Body of pancreas (tissue), 4 donors: ENCODE data around the gene KRT24. TPM values are rescaled to one million over a fixed set of nuclear protein-coding genes. Genes with fewer than 3 reads are reported as not detected.

Source experiments
- ATAC-seq: fragments of 150-250 bp; one replicate; pipeline ENCODE4 v1.9.1; 2016
- DNase-seq, 4 donors: peaks; one replicate each; pipeline ENCODE4 v3.0.0-alpha.2; 2019
- H3K27ac ChIP-seq, 4 donors: fragments of 200-600 bp; sonication (generic); 1 replicate in 3 of 4; 2 replicates in 1 of 4; pipeline versions ENCODE4 v1.5.1 to v1.6.1; 2016 to 2019; ENCODE audit warnings: mild to moderate bottlenecking in 1 of 4, mixed read lengths in 1 of 4, moderate library complexity in 1 of 4
- H3K27me3 ChIP-seq, 2 donors: fragments of 200-600 bp; sonication (generic); one replicate each; pipeline ENCODE4 v1.6.0; 2016; ENCODE audit warnings: mild to moderate bottlenecking in 1 of 2
- H3K36me3 ChIP-seq, 2 donors: fragments of 200-600 bp; sonication (generic); replicated peaks in 1 of 2; 2 replicates each; pipeline ENCODE4 v1.5.1; 2016; ENCODE audit warnings: low read depth in 2 of 2; ENCODE audit not compliant: insufficient read depth in 1 of 2
- H3K4me1 ChIP-seq: fragments of 200-600 bp; sonication (generic); one replicate; pipeline ENCODE4 v1.6.0; 2016
- H3K4me3 ChIP-seq, 2 donors: fragments of 200-600 bp; sonication (generic); 1 replicate in 1 of 2; 2 replicates in 1 of 2; pipeline ENCODE4 v1.5.1; 2016 to 2019
- H3K9me3 ChIP-seq, 3 donors: fragments of 200-600 bp; sonication (generic); 1 replicate in 2 of 3; 2 replicates in 1 of 3; pipeline ENCODE4 v1.5.1; 2016
- POLR2A ChIP-seq, 3 donors: fragments of 450-650 bp; IDR thresholded peaks; one replicate each; pipeline ENCODE4 v1.6.1; 2016; ENCODE audit warnings: antibody characterized with exemption in 3 of 3, mild to moderate bottlenecking in 2 of 3
- WGBS, 2 donors: methylation state at CpG; one replicate each; pipeline ENCODE4 v1.1.5; 2017; 5-methylcytosine and 5-hydroxymethylcytosine counted together
- intact Hi-C: fragments of 100-400 bp; cut with DNase I; formaldehyde crosslinking; loops from one replicate; pipeline ENCODE4 v1.15.1; 2023
- total RNA-seq, 2 donors: library from RNA; depleted of rRNA; stranded (reverse); fragments of >200 nt; gene quantifications; one replicate each; pipeline ENCODE4 v1.1.0, GENCODE V29; 2016
- TF ChIP-seq, protein P1 (sequence below), 7 experiments: fragments of 450-650 bp in 4 of 7; fragments of 200-600 bp in 3 of 7; sonication (generic) in 3 of 7; IDR thresholded peaks; one replicate each; pipeline ENCODE4 v1.5.1; 2016 to 2019; ENCODE audit warnings: antibody characterized with exemption in 7 of 7

KRT24 gene
- total RNA-seq, 2 donors from 2014 or later, result not detected

DNA sequence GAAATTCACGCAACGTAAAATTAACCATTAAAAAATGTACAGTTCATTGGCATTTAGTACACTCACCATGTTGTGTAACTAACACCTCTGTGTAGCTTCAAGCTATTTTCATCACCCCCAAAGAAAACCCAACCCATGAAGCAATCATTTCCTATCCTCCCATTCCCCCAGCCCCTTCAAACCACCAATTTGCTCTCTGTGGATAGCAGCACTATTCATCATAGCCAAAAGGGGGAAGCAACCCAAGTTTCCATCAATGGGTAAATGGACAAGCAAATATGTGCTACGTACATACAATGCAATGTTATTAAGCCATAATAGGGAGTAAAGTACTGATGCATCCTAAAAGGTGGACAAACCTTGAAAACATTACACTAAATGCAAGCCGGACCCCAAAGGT is 27.6 kb downstream of the KRT24 start:
- intact Hi-C loops, result no loop called here
- Histone ChIP-seq H3K27me3 (no peaks in the 10 kb centered on the region), H3K27ac (no peak overlapping the region), H3K4me1 (peaks cover 4% of the 10 kb centered on the region), H3K9me3 (no peaks in the 10 kb centered on the region), H3K4me3 (no peak overlapping the region), H3K36me3 (no peaks in the 10 kb centered on the region)
- WGBS, 2 donors, result 76% methylated on average over 4 of the region's 4 CpGs
- ATAC-seq, result no peak
- DNase-seq, result no peak
- TF ChIP-seq POLR2A (IDR thresholded peaks at IDR 0.05), result no peak
- TF ChIP-seq, protein P1, sequence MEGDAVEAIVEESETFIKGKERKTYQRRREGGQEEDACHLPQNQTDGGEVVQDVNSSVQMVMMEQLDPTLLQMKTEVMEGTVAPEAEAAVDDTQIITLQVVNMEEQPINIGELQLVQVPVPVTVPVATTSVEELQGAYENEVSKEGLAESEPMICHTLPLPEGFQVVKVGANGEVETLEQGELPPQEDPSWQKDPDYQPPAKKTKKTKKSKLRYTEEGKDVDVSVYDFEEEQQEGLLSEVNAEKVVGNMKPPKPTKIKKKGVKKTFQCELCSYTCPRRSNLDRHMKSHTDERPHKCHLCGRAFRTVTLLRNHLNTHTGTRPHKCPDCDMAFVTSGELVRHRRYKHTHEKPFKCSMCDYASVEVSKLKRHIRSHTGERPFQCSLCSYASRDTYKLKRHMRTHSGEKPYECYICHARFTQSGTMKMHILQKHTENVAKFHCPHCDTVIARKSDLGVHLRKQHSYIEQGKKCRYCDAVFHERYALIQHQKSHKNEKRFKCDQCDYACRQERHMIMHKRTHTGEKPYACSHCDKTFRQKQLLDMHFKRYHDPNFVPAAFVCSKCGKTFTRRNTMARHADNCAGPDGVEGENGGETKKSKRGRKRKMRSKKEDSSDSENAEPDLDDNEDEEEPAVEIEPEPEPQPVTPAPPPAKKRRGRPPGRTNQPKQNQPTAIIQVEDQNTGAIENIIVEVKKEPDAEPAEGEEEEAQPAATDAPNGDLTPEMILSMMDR (IDR thresholded peaks at IDR 0.05), result no peak

DNA sequence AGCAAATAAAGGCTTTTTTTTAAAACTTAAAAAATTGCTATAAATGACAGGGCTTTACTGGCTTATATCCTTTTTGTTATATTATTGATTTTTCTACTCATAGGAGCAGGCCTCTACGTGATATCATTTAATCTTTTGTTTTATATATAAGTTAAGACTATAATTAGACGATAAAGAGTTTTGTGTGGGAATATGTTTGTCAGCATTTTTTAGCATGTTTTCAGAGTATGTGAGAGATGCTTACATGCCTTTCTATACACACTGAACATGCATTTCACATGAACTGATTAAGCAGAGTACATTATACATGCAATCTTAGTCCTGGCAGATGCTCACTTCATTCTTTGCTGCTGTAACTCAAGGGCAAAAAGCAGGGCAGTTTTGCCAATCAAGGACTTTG is 30.9 kb downstream of the KRT24 start:
- H3K27ac ChIP-seq, result no peak overlapping the region
- no peak for DNase-seq
- intact Hi-C loops, result no loop called here
- 47 to 52% methylated on average over 2 of the region's 2 CpGs for WGBS, 2 donors
- peaks cover 4% of the 10 kb centered on the region for H3K4me1 ChIP-seq
- H3K4me3 ChIP-seq, result no peak overlapping the region
- H3K27me3 ChIP-seq, result no peaks in the 10 kb centered on the region
- ATAC-seq, result no peak
- no peaks in the 10 kb centered on the region for H3K9me3 ChIP-seq
- TF ChIP-seq, protein P1 (IDR thresholded peaks at IDR 0.05), result no peak
- TF ChIP-seq POLR2A (IDR thresholded peaks at IDR 0.05), result no peak
- H3K36me3 ChIP-seq, result no peaks in the 10 kb centered on the region

GRCh38 chr17:40671282-40671681 is 32.3 kb downstream of the KRT24 start:
- no peak overlapping the region for H3K4me3 ChIP-seq
- no peak overlapping the region for H3K27ac ChIP-seq
- no peak for TF ChIP-seq POLR2A (IDR thresholded peaks at IDR 0.05)
- TF ChIP-seq, protein P1 (IDR thresholded peaks at IDR 0.05), result no peak
- intact Hi-C loops, result no loop called here
- peaks cover 4% of the 10 kb centered on the region for H3K4me1 ChIP-seq
- no peak for DNase-seq
- ATAC-seq, result no peak
- H3K9me3 ChIP-seq, result no peaks in the 10 kb centered on the region
- 34 to 39% methylated on average over 4 of the region's 4 CpGs for WGBS, 2 donors
- no peaks in the 10 kb centered on the region for H3K36me3 ChIP-seq
- no peaks in the 10 kb centered on the region for H3K27me3 ChIP-seq

GRCh38 chr17:40666331-40666730 is 37.2 kb downstream of the KRT24 start:
- intact Hi-C loops, result no loop called here

More at GRCh38 chr17:40666331-40666730, 37.2 kb downstream of the KRT24 start:
- no peak overlapping the region for H3K4me3 ChIP-seq
- peaks cover 5% of the 10 kb centered on the region for H3K4me1 ChIP-seq
- no peaks in the 10 kb centered on the region for H3K36me3 ChIP-seq
- no peak for DNase-seq
- peaks cover 0 to 5% of the 10 kb centered on the region in 2 donors for H3K27me3 ChIP-seq
- H3K9me3 ChIP-seq, result no peaks in the 10 kb centered on the region
- no peak overlapping the region for H3K27ac ChIP-seq
- TF ChIP-seq, protein P1 (IDR thresholded peaks at IDR 0.05), result no peak
- TF ChIP-seq POLR2A (IDR thresholded peaks at IDR 0.05), result no peak
- no peak for ATAC-seq
